GM21390 (cell line): ENCODE measurements around the gene VSTM4.

Experiments used
- ATAC-seq: cut with Tn5 transposase; IDR thresholded peaks from one replicate; pipeline ENCODE4 v1.9.1; 2021; ENCODE audit not compliant: unreplicated experiment

The VSTM4 gene

DNA sequence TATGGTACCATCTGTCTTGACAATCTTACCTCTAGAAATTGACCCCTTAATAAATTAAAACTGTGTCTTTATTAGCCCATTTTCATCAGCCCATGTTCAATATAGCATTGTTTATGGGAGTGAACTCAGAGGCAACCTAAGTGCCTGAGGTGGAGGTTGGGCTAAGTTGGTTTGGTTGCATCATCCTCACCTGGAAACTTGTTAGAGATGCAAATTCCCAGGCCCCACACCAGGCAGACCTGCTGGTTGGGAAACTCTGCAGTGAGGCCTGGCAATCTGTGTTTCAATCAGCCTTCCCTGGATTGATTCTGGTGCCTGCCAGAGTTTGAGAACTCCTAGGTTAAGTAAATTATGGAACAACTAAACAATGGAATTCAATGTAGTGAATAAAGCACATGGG is 27.9 kb upstream of the VSTM4 start:
- no peak for ATAC-seq

DNA sequence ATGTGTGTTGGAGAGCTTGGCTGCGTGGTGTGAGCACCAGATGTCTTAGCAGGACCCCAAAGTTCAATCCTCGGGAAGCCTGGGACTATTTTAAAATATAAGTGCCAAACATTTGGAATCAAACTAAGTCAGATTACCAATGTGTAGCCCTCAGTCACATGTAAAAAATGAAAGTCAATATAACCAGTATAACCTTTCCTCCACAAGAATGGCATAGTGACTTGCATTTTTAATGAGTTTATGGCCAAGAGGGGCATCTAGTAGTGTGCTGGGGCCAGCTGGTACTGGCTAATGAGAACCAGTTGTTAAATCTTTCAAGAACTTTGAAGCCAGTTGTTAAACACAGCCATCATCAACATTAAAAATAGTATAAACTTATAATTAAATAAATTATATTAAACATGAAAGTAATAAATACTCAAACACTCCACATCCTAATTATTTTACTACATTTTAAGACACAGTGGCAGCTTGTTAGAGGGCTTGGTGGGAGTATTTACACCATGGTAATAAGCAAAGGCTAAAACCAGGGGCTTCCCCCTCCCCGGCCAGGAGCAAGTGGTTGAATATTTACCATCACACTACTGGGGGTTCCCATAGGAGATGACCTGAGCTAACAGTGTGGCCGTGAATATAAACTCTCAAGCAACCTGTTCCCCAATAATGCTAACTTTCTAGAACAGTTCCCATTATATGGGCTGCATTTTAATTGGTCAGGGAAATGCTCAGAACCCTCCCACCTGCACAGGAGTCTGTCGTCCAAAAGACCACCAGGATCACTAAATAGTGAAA is 26.4 kb upstream of the VSTM4 start:
- no peak for ATAC-seq

DNA sequence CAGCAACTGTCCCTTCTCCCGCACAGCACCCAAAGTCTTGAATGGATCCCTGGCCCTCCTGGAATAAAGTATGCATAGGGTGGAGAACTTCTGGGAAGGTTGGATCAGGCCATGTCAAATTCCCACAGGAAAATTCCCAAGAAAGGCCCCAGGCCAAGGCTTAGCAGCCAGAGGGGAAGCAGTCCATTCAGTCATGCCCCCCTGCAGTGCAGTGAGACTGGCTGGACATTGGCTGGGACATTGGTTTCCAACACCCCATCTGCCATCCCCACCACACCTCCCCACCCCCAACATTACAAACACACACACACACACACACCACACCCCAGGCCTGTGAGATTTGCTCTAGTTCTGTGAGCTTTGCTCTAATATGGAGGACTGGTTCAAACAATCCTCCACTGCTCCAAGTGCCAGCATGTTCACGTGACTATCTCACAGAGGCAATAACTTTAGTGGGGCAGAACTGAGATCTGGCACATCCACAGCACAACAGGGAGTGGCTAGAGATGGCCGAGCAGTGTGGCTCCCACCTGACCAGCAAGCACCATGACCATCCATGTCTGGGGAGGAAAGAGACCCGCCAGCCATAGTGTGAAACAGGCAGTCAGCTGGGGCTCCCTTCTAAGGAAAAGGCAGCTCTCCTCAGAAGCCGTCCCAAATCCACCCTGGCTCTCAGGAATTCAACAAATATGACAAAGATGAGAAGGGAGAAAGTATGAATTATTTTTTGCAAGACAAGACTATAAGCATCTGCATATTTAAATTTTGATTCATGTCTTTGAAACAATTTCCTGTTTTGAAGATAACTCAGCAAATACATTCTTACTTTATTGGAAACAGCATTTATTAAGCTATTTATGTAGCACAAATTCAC is 25.2 kb upstream of the VSTM4 start:
- ATAC-seq = no peak

DNA sequence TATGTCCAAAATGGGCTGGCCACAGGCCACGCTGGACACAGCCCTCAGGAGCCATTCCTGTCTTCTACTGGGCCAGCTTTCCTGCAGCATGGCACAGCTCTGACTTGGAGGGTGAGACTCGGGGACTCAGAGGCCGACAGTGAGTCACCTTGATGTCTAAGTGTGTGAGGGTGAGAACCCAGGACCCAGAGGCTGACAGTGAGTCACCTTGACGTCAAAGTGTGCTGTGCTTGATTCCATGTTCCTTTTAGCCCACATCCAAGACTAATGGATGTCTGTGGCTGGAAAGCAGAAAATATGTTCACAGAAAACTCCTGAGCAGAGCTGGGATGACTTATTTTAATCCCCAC is 24.5 kb upstream of the VSTM4 start:
- ATAC-seq = no peak

DNA sequence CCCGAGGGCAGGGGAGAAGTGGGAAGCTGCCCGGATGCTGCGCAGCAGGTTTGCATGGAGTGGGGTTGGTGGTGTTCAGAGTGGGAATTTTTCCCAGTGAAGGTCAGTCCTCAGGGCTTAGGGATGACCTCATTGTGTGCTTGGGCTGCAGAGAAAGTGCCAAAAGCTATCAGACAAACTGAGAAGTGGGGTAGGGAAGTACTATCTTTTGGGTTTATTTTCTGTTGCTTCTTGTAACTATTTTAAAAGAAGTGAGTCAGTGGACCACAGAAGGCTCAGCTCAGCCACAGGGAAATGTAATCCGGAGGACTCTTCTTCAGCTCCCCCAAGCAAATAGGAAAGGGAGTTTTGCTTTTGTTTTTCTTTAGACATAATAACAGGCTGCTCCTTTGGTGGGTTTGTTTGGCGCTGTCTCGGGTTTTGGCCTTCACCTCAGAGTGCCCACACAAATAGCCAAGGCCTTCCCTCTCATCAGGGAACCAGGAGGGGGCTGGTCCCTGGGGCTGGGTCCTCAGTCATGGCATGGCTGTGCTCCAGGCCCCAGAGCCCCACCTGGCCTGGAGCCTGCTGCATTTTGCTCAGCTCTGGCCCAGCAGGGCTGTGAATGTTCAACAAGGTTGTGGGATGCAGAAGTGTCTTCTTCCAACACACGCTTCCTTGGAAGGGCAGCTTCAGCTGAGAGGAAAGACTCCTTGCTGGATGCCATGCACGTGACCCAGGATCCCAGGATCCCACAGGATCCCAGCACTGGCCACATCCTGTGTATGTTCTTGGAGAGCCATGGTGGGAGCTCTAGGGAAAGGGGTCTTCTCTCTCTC is 23.9 kb upstream of the VSTM4 start:
- no peak for ATAC-seq

DNA sequence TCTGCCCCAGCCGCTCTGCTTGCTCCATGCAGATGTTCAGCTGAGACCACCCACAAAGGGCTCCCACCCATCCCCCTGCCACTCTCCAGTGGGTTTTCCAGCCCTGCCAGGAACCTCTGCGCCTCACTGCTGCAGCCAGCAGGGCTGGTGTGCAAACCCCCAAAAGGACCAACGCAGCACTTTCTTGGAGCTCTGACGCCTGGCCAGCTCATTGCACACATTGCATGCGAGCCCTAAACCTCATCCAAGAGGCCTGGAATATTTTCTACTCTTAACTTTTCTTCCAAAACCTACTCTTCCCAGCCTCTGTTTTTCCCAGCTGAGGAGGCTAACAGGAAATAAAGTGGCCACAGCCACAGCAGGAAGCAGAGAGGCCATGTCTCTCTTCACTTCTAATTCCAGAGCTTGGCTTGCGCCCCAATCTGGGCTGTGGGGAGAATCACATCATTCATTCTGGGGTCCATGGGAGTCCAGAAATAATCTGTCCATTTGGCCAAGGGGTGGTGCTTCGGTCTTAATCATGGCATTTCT is 23.1 kb upstream of the VSTM4 start:
- no peak for ATAC-seq

DNA sequence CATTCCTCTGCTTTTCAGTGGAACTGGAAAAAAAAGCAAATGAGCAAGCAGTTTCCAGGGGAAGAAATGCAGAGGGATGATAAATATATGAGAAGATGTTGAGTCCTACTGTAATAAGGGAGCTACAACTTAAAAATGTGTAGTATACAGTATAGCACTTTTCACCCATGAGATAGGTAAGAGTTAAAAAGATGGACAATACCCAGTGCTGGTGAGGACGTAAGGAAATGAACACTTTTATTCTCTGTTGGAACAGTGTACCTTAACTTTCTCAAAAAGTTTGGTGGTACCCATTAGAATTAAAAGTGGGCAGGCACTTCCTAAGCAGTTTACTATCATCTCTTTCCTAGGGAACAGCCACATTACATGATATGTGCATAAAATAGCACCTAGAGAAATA is 21.2 kb upstream of the VSTM4 start:
- ATAC-seq = no peak

DNA sequence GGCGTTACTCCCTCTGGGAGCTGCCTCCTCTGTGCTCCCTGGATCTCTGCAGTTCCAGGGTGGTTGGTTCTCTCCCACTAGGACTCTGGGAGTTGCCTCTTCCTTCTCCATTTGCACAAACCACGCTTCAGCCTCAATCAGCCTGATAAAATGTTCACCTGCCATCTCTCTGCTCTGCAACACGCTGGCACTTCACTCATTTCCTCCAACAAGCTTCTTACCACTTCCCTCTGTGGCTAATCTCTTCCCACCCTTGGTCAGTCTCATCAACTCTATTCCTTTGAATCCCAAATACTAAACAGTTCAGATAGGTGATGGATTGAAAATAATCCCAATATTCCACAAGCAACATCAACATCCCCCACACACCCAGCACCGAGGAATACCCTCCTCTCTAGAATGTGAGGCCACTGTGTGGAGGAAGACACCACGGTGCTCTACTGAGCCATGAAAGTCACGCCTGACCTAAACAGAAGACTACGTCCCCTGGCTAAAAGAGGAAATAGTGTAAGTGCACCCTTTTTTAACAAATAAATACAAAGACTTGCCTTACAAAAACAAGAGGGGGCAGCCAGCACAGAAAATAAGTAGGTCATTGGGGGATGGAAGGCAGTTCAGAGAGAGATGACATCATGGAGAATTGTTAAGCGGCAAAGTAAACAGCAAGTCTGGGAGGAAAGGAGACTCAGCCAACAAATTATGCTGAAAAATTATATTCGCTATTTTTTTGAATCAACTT is 20.4 kb upstream of the VSTM4 start:
- no peak for ATAC-seq

DNA sequence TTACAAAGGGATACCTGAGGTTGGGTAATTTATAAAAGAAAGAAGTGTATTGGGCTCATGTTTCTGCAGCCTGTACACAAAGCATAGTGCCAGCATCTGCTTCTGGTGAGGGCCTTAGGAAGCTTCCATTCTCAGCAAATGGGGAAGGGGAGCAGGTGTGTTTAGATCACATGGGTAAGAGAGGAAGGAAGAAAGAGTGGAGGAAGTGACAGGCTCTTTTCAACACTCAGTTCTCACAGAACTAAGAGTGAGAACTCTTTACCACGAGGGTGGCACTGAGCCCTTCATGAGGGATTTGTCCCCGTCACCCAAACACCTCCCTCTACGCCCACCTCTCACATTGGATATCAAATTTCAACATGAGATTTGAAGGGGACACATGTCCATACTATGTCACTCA is 19.0 kb upstream of the VSTM4 start:
- ATAC-seq = no peak

DNA sequence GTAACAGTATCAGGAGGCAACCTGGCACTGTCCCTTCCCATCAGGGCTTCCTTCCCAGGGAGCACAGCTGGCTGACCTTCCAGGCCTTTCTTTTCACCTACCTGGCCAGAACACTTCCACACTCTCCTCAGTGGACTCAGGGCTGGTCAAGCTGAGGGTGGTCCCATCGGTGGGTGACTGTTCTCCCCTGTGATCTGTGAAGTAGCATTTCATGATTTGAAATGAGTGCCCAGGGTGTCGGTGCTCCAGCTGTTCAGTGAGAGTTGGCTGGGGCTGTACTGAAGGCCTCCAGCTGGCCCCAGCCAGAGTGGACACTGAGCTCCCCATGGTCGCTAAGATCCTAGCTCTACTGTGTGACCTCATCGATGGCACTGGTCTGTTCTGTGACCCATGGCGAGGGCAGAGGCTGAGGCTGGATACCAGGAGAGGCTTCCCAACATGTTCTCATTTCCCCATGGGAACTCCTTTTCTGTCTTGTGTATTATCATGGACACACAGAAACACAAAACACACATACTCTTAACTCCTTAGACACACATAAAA is 18.5 kb upstream of the VSTM4 start, which contains the start of gene FAM170B:
Gene FAM170B (minus strand): TSS at position 316 of the 543 bp plus-strand sequence. CDS start 103 bp downstream, at position 213.
- no peak for ATAC-seq

DNA sequence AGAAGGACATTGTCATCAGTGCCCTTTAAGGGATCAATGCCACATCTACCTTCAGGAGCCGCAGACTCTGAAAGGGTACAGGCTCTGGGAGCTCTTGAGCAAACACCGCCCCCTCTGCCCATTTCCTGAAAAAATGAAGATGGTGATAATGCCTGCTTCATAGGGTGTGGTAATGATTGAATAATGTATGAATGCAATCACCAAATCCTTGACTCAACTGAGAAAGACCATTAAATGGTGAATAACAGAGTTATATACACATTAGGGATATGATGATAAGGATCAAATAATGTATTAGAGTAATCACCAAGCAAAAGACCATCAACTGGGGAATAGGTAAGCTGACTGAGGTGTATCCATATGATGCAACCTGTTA is 17.0 kb upstream of the VSTM4 start:
- no peak for ATAC-seq

DNA sequence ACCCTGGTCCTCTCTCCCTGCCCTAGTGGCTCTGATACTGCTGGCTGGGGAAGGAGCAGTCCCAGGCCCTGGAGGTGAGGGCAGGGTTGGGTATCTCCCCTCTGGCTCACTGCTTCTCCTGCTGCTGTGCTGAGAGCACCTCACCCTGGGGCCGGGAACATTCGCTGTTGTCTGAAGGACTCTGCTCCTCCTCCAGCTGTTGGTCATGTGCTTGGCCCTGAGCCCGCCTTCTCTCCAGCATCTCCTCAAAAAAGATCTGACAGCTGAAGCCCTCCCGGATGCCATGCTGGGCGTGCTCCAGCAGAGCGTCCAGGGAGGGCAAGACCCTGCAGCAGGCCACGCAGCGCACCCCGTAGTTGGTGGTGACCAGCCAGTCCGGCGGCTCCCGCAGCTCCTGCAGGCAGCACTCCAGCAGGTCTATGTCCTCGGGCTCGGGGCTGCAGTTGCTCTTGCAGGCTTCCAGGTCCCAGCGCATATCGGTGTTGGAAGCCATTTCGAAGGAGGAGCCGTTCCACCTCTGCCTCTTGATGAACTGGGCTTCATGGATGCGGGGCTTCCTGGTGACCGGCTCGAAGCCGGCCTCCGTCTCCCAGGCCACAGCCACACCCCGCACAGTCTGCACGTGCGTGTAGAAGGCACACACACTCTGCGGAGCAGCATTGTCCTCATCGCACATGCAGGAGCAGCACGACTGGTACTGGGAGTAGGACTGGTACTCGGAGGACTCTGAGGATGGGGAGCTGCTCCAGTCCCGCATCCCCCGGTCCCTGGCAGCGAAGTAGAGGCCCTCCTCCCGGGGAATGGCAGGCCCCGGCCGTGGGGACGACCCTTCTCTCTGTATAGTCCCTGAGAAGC is 16.4 kb upstream of the VSTM4 start:
- no peak for ATAC-seq

DNA sequence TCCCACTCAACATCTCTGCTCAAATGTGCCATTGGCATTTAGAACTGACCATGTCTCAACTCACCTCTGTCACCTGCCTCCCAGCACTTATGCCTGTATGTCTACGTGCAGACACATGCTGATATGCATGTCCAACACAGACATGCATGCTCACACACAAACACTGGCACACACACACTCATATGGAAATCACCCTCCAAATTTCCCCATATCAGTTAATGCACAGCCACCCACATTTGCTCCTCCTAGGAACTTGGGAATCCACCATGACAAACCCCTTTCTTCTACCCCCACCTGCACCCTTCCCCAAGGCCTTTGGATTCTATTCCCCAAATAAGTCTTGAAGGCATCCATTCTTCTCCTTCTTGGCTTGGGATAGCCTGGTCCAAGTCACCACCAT is 14.1 kb upstream of the VSTM4 start:
- no peak for ATAC-seq

DNA sequence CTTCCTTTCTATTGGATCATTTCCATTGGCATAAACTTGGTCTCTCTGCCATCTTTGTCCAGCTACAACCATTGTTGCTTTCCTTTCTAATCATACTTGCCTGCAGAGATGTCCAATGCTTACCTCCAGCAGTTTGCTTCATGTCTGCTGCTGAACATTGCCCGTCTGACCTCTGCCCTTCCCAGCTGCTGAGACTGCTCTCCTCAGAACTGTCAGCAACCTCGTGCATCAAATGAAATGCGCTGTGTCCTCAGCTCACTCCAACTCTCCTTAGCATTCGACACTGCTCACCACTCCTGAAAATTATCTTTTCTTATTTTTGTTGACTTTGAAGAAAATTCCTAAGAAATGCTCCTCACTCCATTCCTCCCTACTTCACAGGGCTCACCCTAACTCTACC is 13.5 kb upstream of the VSTM4 start:
- ATAC-seq = no peak

DNA sequence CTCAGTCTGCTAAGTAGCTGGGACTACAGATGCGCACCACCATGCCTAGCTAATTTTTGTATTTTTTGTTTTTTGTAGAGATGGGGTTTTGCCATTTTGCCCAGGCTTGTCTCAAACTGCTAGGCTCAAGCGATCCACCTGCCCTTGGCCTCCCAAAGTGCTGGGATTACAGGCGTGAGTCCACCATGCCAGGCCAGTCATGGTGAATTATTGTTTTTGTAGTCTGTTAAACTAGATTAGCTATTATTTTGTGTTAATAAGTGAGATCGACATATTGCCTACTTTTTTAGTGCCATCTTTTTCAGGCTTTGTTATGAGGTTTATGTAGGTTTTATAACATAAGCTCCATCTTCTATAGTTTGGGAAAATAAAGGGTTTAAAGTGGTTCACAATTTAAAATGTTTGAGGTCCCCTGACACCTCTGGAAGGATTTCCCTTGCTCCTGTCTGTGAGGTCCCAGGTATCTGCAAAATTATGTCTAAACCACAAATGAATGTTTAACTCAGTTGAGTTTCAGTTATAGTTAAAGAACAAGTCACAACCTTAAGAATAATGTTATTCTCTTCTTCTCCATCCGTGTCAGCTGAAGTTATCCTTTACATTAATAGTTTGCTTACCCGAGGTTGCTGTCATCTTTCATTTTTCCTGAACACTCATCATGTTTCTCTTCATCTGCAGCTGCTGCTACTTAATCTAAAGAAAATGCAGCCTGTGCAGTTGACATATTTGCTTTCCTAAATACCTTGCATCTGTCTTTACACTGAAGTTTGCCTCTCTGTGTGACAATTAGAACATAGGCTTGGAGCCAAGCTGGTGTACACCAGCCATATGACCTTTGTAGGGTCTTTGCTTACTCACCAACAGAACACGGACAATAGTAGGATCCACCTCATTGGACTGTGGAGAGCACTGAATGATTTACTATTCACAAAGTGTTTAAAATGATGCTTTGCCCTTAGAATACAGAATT is 8.9 kb upstream of the VSTM4 start:
- no peak for ATAC-seq

DNA sequence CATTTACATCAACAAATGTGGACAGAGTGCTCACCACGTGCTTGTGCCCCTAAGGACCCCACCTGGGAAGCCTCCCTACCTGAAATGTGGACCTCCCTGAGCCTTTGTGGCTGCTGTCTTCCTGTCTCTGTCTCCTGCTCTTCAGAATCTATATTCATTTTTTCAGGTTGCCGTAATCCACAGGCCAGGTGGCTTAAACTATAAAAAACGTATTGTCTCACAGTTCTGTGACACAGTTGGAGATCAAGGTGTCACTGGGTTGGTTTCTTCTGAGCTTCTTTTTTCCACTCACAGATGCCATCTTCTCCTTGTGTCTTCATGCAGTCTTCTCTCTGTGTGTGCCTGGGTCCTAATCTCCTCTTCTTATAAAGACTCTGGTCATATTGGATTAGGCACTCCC is 5.6 kb upstream of the VSTM4 start:
- no peak for ATAC-seq

DNA sequence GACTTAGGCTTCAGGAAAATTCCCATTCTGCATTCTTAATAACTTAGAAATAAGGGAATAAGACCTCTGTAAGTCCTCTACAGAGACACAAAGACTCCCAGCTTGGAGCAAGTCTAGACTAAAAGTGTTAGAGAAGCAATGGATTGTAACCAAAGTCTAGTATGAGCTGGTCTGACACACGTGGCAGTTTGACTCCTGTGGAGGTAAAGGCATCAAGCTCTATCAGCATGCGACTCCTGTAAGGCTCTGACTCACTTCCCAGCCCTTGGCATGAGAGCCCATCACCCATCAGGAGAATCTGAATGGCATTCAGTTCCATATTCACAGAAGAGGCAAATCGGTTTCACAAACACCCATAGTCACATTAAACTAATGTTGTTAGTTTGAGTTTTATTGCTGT is 4.4 kb upstream of the VSTM4 start:
- ATAC-seq = no peak

DNA sequence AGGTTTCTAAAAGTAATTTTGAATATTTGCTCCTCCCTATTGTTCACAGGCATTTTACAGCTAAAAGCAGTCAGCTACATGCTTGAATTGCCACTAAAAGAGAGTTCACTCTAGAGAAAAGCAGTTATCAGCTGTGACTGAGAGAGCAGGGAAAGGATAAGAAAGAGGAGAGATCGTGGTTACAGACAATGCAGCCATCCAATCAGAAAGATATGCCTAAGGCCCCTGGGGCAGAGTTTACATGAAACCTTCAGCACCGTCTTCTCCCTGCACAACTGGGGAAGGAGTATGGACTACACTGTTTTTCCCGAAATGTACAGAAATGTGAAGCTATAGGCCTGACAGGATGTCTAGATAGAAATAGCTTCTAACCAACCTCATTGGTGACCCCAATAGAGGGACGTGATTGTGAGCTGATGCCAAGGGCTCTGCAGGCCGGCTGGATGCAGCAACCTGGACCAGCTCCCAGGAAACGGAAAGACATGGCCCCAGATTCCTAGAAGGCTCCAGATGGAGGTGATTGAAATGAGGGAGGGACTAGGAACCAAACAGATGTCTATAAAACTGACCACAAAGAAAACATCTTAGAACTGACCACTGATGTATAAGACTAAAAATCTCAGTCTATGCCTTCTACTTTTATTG is 3.2 kb upstream of the VSTM4 start:
- ATAC-seq = no peak
